ENCODE measurements around the gene UGGT2.
"Not testable (repeated sequence)": the region's sequence is repeated elsewhere in the genome, so short reads cannot be mapped to it uniquely, and the experiment has no call there.

UGGT2 gene

DNA sequence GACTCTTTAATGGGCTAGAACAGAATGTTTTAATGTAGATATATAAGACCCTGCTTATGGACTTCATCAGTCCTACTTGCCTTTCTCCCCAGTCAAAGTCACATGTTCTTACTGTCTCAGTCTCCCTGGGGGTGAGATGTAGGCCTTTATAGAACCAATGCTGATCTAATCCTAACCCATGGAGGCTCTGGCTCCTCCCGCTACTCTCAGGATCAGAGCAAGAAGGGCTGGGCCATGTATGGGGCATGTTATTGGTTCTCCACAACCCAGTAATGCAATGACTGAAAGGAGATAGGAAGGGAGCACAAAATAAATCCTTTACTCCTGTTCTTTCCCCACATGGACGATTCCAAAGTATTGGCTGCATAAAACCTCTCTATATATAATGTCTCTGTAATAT is 82.3 kb downstream of the UGGT2 start:
- no peak for DNase-seq

- no peak for DNase-seq
Measured at GRCh38 chr13:95968906-95969305, 84.3 kb downstream of the UGGT2 start.

DNA sequence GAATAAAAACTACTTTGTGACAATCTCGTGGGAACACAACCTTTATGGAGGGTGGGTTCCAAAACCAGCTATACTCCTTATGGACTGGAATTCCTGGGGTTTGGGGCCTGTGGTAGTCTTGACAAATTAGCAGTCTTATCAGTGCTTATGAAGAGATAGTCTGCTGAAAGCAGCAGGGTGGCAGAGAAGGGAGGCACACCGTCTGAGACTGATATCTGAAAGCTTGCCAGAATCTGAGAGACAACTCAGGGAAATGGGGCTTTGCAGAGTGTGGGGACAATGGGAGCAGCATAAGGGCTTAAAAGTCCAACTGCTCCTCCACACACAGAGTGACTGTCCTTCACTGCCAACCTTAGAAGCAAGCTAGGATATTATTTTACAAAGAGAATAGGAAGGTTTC is 95.9 kb downstream of the UGGT2 start:
- DNase-seq, result no peak

- DNase-seq, result no peak
Measured at GRCh38 chr13:95956589-95957148, 96.5 kb downstream of the UGGT2 start.

DNA sequence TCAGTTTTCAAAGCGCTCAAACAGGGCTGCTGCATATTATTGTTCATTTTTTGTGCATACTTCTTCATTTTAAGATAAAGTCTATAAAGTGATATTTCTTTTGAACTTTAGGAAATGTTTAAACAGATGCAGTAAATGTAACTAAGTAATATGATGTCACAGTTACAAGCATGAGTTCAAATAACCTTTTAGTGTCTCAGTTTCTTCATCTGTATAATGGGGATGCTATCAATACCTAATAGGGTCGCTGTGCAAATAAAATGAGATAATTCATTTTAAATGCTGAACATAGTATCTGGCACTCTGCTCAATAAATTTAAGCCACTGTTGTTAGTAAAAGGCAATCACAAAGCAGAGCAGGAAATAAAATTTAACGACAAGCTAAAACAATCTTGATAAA is 97.5 kb downstream of the UGGT2 start:
- no peak for DNase-seq

GRCh38 chr13:95955255-95955654 is 97.9 kb downstream of the UGGT2 start:
- no peak for DNase-seq

GRCh38 chr13:95954266-95954665 is 98.9 kb downstream of the UGGT2 start:
- DNase-seq, result no peak

DNA sequence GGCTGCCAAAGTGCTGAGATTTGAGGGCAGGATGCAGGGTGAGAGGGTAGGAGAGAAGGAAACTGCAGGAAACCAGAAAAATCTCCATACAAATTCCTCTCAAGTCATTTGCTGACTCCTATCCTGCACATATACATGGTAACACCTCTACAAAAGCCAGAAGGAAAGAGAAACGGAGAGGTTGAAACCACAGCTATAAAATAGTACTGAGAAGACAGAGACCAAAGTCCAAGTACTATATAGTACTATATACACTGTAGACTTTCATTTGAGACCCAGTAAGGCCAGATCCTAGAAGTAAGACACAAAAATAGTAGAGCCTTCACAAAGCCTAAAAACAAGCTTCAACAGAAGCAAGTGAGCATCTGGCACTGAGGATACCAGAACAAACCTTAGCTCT is 103.1 kb downstream of the UGGT2 start:
- DNase-seq, result no peak

- DNase-seq, result no peak
Measured at GRCh38 chr13:95948656-95949055, 104.5 kb downstream of the UGGT2 start.

GRCh38 chr13:95937714-95938320 is 115.4 kb downstream of the UGGT2 start:
- DNase-seq, result no peak

GRCh38 chr13:95931300-95932025 is 121.7 kb downstream of the UGGT2 start:
- DNase-seq, result no peak

GRCh38 chr13:95929430-95929829 is 123.8 kb downstream of the UGGT2 start:
- no peak for DNase-seq

DNA sequence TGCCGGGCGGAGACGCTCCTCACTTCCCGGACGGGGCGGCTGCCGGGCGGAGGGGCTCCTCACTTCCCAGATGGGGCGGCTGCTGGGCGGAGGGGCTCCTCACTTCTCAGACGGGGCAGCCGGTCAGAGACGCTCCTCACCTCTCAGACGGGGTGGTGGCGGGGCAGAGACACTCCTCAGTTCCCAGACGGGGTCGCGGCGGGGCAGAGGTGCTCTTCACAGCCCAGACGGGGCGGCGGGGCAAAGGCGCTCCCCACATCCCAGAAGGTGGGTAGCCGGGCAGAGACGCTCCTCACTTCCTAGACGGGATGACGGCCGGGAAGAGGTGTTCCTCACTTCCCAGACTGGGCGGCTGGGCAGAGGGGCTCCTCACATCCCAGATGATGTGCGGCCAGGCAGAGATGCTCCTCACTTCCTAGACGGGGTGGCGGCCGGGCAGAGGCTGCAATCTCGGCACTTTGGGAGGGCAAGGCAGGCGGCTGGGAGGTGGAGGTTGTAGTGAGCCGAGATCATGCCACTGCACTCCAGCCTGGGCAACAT is 124.8 kb downstream of the UGGT2 start:
- DNase-seq, result not testable (repeated sequence)

DNA sequence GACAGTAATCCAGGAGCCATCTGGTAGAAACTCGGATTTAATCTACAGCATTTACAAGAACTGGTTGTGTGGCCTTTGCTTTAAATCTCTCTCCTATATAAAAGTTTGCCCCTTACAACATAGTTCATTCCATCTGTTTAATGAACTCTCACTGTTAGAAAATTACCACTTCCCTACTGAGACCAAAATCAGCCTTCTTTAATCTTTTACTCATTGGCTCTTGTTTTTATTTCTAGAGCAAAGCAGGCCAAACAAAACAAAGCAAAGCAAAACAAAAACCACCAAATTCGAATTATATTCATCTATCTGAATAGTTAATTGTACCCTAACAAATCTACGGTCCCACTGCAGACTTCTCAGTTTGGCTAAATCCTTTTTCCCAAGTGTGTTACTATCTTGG is 127.0 kb downstream of the UGGT2 start:
- no peak for DNase-seq

DNA sequence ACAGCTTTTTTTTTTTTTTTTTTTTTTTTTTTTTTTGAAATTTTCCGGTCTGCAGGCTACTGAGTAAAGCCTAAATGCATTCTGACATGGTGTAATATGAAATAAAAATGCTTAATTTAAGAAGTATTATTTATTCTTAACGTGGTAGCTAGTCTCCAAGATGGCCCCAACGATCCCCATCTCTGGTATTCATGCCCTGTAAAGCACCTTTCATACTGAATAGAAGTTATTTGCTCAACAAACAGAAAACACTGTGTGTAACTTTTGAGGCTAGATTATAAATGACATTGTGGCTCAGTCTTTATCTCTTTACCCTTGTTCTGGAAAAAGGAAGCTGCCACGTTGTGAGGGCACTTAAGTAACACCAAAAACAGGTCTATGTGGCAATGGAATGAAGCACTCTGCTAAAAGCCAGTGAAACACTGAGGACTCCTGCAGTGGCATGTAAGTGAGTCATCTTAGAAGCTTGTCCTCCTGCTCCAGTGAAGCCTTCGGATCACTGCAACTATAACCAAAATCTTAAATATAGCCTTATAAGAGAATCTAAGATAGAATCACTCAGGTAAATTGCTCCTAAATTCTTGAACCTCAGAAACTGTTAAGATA is 128.7 kb downstream of the UGGT2 start:
- DNase-seq, result no peak

DNA sequence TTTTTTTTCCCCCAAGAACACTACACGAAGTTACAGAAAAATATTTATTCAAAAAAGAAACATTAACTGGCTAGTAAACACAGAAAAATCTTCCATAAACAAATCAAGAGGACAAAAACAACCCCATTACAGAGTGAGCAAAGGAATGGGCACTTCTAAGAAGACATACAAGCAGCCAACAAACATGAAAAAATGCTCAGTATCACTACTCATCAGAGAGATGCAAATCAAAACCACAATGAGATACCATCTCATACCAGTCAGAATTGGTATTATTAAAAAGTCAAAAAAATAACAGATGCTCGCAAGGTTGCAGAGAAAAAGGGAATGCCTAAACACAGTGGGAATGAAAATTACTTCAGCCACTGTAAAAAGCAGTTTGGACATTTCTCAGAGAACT is 131.7 kb downstream of the UGGT2 start:
- no peak for DNase-seq

GRCh38 chr13:95920485-95920884 is 132.7 kb downstream of the UGGT2 start:
- DNase-seq, result no peak

DNA sequence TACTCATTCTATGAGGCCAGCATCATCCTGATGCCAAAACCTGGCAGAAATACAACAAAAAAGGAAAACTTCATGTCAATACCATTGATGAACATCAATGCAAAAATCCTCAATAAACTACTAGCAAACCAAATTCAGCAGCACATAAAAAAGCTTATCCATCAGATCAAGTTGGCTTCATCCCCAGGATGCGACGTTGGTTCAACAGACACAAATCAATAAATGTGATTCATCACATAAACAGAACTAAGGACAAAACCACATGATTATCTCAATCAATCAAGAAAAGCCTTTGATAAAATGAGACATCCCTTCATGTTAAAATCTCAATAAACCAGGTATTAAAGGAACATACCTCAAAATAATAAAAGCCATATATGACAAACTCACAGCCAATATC is 134.3 kb downstream of the UGGT2 start:
- DNase-seq, result no peak

DNA sequence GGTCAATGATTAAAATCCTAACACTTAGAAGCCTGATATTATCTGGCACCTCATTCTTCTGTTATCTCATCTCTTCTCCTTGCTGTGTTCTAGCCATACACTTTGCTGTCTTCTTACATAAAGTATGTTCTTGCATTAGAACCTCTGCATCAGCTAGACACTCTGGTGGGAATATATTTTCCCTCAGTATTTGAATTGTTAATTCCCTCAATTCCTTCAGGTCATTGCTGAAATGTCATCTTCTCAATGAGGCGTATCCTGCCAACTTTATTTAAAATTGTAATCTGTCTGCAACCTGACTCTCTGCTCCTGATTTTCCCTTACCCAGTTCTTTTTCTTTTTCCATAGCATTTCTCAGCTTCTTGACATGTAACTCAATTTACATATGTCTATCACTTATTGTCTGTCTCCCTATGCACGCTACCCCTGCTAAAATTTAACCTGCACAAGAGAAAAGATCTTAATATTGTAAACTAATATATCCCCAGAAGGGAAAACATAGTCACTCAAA is 138.2 kb downstream of the UGGT2 start:
- DNase-seq, result no peak

DNA sequence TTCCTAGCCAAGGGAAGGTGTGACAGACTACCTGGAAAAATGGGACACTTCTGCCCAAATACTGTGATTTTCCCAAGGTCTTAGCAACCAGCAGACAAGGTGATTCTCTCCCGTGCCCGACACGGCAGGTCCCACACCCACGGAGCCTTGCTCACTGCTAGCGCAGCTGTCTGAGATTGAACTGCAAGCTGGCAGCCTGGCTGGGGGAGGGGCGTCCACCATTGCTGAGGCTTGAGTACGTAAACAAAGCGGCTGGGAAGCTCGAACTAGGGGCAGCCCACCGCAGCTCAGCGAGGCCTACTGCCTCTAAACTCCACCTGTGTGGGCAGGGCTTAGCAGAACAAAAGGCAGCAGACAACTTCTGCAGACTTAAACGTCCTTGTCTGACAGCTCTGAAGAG is 146.2 kb downstream of the UGGT2 start:
- DNase-seq, result no peak

- DNase-seq, result no peak
Measured at GRCh38 chr13:95903569-95903968, 149.6 kb downstream of the UGGT2 start.

- no peak for DNase-seq
Measured at GRCh38 chr13:95902741-95903140, 150.5 kb downstream of the UGGT2 start.

GRCh38 chr13:95898256-95898655 is 154.9 kb downstream of the UGGT2 start:
- no peak for DNase-seq

DNA sequence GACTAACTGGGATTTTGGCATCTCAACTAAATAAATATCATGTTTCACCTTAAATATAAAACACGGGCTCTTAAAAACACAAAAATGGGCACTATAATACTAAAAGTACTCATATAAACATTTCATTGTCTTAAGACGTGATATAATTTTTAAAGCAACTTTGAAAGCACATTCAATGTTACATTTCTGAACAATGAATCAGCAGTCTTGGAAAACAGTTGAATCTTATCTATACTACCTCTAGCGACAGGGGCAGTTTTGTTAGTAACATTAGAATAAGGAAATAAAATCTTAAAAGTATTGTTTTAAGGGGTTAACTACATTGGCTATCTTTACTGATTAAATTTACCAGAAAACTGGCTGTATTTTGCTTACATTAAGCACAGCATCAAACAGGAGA is 156.9 kb downstream of the UGGT2 start:
- DNase-seq, result no peak

Measured in stimulated activated naive CD4-positive, alpha-beta T cell treated with Interleukin-2 at 50 U/mL for 16 hours (primary cell).